Trophoblast cell (in vitro differentiated cells and primary cell): ENCODE measurements around the gene AQP12B.

ENCODE experiments used
- DNase-seq, 2 donors: peaks; one replicate each; pipeline ENCODE4 v3.0.0-alpha.2; 2016
- H2AFZ ChIP-seq: 2 replicates; pipeline ENCODE4 v1.6.1; 2013; ENCODE audit warnings: low read length, moderate library complexity, mild to moderate bottlenecking; ENCODE audit not compliant: insufficient read depth, poor library complexity
- H2AK5ac ChIP-seq: 2 replicates; pipeline ENCODE4 v1.6.1; 2013; ENCODE audit warnings: mild to moderate bottlenecking, low read length
- H2BK120ac ChIP-seq: 2 replicates; pipeline ENCODE4 v1.6.1; 2013; ENCODE audit warnings: low read length, mild to moderate bottlenecking, moderate library complexity; ENCODE audit not compliant: insufficient read depth, poor library complexity
- H2BK12ac ChIP-seq: 2 replicates; pipeline ENCODE4 v1.6.1; 2013; ENCODE audit warnings: mild to moderate bottlenecking, low read length, moderate library complexity
- H2BK5ac ChIP-seq: 2 replicates; pipeline ENCODE4 v1.6.1; 2013; ENCODE audit warnings: low read length, low read depth, moderate library complexity, mild to moderate bottlenecking; ENCODE audit not compliant: poor library complexity
- H3K14ac ChIP-seq: 2 replicates; pipeline ENCODE4 v1.6.1; 2013; ENCODE audit warnings: mild to moderate bottlenecking, low read length
- H3K18ac ChIP-seq: 2 replicates; pipeline ENCODE4 v1.6.1; 2013; ENCODE audit warnings: mild to moderate bottlenecking, low read length
- H3K23ac ChIP-seq: 2 replicates; pipeline ENCODE4 v1.6.1; 2013; ENCODE audit warnings: low read length
- H3K27ac ChIP-seq: 2 replicates; pipeline ENCODE4 v1.5.1; 2013; ENCODE audit warnings: low read depth, mild to moderate bottlenecking, inconsistent platforms, low read length, moderate library complexity
- H3K27me3 ChIP-seq: 2 replicates; pipeline ENCODE4 v1.6.1; 2013; ENCODE audit warnings: inconsistent platforms, mild to moderate bottlenecking, low read length, moderate library complexity; ENCODE audit not compliant: insufficient read depth
- H3K36me3 ChIP-seq, 2 experiments: 1 replicate in 1 of 2; 2 replicates in 1 of 2; pipeline ENCODE4 v1.6.1; 2013; ENCODE audit warnings: low read length in 2 of 2, mild to moderate bottlenecking in 2 of 2, moderate library complexity in 1 of 2; ENCODE audit not compliant: insufficient read depth in 2 of 2, control insufficient read depth in 1 of 2
- H3K4ac ChIP-seq: 2 replicates; pipeline ENCODE4 v1.6.1; 2013; ENCODE audit warnings: low read depth, mild to moderate bottlenecking, low read length, moderate library complexity
- H3K4me1 ChIP-seq, 2 experiments: 1 replicate in 1 of 2; 2 replicates in 1 of 2; pipeline ENCODE4 v1.6.1; 2013; ENCODE audit warnings: low read length in 2 of 2, mild to moderate bottlenecking in 2 of 2, moderate library complexity in 1 of 2; ENCODE audit not compliant: insufficient read depth in 2 of 2, control insufficient read depth in 1 of 2
- H3K4me2 ChIP-seq: 2 replicates; pipeline ENCODE4 v1.6.1; 2013; ENCODE audit warnings: inconsistent platforms, mild to moderate bottlenecking, low read length, moderate library complexity
- H3K4me3 ChIP-seq: 2 replicates; pipeline ENCODE4 v1.5.1; 2013; ENCODE audit warnings: mild to moderate bottlenecking, low read depth, low read length, inconsistent platforms
- H3K79me1 ChIP-seq: one replicate; pipeline ENCODE4 v1.6.1; 2013; ENCODE audit warnings: low read length
- H3K79me2 ChIP-seq: 2 replicates; pipeline ENCODE4 v1.6.1; 2013; ENCODE audit warnings: low read length, mild to moderate bottlenecking; ENCODE audit not compliant: control insufficient read depth, insufficient read depth, poor library complexity
- H3K9ac ChIP-seq: 2 replicates; pipeline ENCODE4 v1.6.1; 2013; ENCODE audit warnings: mild to moderate bottlenecking, low read length
- H3K9me3 ChIP-seq: 2 replicates; pipeline ENCODE4 v1.6.1; 2013; ENCODE audit warnings: low read depth, mild to moderate bottlenecking, control low read depth, inconsistent platforms, low read length; ENCODE audit not compliant: insufficient read depth
- H4K12ac ChIP-seq: 2 replicates; pipeline ENCODE4 v1.6.1; 2013; ENCODE audit warnings: low read depth, mild to moderate bottlenecking, low read length, moderate library complexity
- H4K8ac ChIP-seq: 2 replicates; pipeline ENCODE4 v1.6.1; 2013; ENCODE audit warnings: low read depth, mild to moderate bottlenecking, low read length, moderate library complexity
- H4K91ac ChIP-seq: one replicate; pipeline ENCODE4 v1.6.1; 2013; ENCODE audit warnings: low read depth, mild to moderate bottlenecking, low read length, moderate library complexity
- WGBS: extraction: QIAGEN DNeasy Blood & Tissue Kit; methylation state at CpG from one replicate; pipeline ENCODE4 v1.1.7; 2013; ENCODE audit warnings: missing lambda C conversion rate; ENCODE audit not compliant: insufficient read length, insufficient coverage; ENCODE audit errors: extremely low coverage; 5-methylcytosine and 5-hydroxymethylcytosine counted together

Gene AQP12B

GRCh38 chr2:240648650-240649275 lies 33.9 kb downstream of the AQP12B start:
- Histone ChIP-seq H3K4me1 (no peaks in the 10 kb centered on the region), H3K27me3 (no peaks in the 10 kb centered on the region), H3K4me3 (no peak overlapping the region), H3K36me3 (no peaks in the 10 kb centered on the region), H3K18ac (no peak overlapping the region), H4K91ac (no peak overlapping the region), H2BK5ac (no peak overlapping the region), H3K23ac (no peak overlapping the region), H2BK120ac (no peak overlapping the region), H3K9ac (no peak overlapping the region), H3K14ac (no peak overlapping the region), H3K4ac (no peak overlapping the region), H4K12ac (no peak overlapping the region), H3K27ac (no peak overlapping the region), H2AK5ac (no peak overlapping the region), H3K79me1 (no peaks in the 10 kb centered on the region), H3K79me2 (no peaks in the 10 kb centered on the region), H3K4me2 (no peak overlapping the region), H2BK12ac (no peak overlapping the region), H4K8ac (no peak overlapping the region), H3K9me3 (peaks cover 6% of the 10 kb centered on the region), H2AFZ (no peak overlapping the region)
- DNase-seq = no peak
- no CpG with 5 or more reads among the region's 19 CpGs for WGBS

DNA sequence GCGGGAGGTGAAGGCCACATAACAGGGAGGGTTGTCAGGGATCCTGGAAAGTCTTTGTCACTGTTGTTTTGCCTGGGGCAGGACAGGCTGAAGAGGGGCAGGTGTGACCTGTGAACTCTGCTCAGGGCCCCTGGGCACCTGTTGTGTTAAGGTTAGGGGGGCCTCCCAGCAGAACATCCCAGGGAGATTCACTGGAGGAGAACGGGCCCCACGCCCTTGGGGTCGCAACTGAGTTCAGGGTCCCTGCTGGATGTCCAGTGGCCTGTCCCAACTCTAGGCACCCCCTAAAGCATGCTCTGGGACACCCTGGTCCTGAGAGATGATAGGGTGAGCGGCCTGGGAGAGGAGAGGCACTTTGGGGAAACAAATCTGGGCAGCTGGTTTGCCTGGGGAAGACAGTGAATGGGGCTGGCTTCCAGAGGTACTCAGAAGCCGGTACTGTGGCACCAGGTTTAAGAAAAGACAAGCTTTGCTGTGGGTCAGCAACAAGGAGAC lies 34.5 kb downstream of the AQP12B start:
- no peak overlapping the region for H4K8ac ChIP-seq
- no peak overlapping the region for H3K27ac ChIP-seq
- H3K4me1 ChIP-seq = no peaks in the 10 kb centered on the region
- no peak overlapping the region for H3K9ac ChIP-seq
- no peak overlapping the region for H4K12ac ChIP-seq
- DNase-seq = no peak
- no peak overlapping the region for H3K4me3 ChIP-seq
- no peak overlapping the region for H3K4me2 ChIP-seq
- no peak overlapping the region for H3K18ac ChIP-seq
- H3K79me2 ChIP-seq = no peaks in the 10 kb centered on the region
- H3K23ac ChIP-seq = no peak overlapping the region
- no peak overlapping the region for H2BK12ac ChIP-seq
- no CpG with 5 or more reads among the region's 6 CpGs for WGBS
- H3K9me3 ChIP-seq = peaks cover 6% of the 10 kb centered on the region
- no peak overlapping the region for H4K91ac ChIP-seq
- H2BK120ac ChIP-seq = no peak overlapping the region
- H2AFZ ChIP-seq = no peak overlapping the region
- no peaks in the 10 kb centered on the region for H3K27me3 ChIP-seq
- H3K36me3 ChIP-seq = no peaks in the 10 kb centered on the region
- no peak overlapping the region for H3K4ac ChIP-seq
- H3K79me1 ChIP-seq = no peaks in the 10 kb centered on the region
- no peak overlapping the region for H2BK5ac ChIP-seq
- H3K14ac ChIP-seq = no peak overlapping the region
- H2AK5ac ChIP-seq = no peak overlapping the region

DNA sequence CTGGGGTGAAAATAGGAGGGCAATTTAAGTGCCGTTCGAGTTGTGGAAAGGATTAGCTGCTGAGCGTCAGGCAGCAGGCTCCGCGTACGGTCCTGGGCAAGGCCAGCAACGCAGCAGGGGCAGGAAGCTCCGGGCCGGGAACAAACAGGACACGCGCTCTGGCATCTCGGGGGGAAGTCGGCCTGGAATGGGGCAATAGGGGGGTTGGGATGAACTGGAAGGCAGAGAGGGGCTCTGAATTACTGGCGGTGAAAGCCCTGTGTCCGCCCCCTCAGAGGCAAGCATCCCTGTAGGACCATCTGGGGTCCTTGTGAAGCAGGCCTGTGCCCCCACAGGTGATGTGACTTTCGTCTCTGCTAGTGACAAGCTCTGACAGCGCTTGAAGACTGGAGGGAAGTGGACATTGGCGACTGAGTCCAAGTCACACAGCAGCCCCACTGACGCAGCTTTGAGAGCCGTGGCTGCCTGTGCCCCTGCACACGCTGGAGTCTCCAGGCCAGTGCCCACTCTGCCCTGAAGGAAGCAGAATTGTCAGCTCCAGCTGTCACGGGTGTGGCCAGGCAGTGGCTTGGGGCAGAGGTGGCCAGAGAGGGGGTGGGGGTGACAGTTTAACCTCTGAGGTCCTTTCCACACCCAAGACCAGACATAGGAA lies 35.1 kb downstream of the AQP12B start:
- Histone ChIP-seq H3K14ac (no peak overlapping the region), H2AK5ac (no peak overlapping the region), H3K4ac (no peak overlapping the region), H3K36me3 (no peaks in the 10 kb centered on the region), H3K79me2 (no peaks in the 10 kb centered on the region), H3K9me3 (peaks cover 6% of the 10 kb centered on the region), H3K18ac (no peak overlapping the region), H3K4me2 (no peak overlapping the region), H3K27me3 (no peaks in the 10 kb centered on the region), H3K27ac (no peak overlapping the region), H2AFZ (no peak overlapping the region), H4K12ac (no peak overlapping the region), H2BK5ac (no peak overlapping the region), H3K4me3 (no peak overlapping the region), H3K9ac (no peak overlapping the region), H3K4me1 (no peaks in the 10 kb centered on the region), H4K91ac (no peak overlapping the region), H2BK12ac (no peak overlapping the region), H3K23ac (no peak overlapping the region), H4K8ac (no peak overlapping the region), H3K79me1 (no peaks in the 10 kb centered on the region), H2BK120ac (no peak overlapping the region)
- DNase-seq = no peak
- no CpG with 5 or more reads among the region's 22 CpGs for WGBS

DNA sequence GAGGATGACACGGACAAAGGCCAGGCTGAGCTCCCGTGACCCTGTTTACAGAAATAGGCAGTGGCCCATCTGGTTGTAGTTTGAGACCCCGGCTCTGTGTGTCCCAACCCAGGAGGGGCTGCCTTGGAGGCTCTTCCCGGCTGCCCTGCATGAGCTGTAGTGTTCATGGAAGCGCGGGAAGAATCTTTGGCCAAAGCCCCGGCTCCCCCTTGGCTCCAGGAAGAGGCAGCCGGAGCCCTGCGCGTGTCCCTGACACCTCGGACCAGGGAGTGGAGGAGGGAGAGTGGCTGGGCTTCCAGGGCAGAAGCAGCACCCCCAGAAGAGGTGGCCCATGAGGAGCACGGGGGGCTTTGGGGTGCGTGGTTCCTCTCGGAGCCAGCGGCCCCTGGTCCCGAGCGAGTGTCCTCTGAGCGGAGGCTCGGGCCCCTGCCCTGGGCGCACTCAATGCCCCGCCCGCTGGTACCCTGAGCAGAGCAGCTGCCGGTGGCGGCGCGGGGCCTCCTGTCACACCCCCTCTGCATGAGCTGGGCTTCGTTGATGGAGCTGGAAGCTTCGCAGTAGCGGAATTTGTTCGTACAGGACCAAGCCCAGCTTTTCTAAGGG lies 35.7 kb downstream of the AQP12B start:
- H2BK120ac ChIP-seq = no peak overlapping the region

More for the DNA sequence above, 35.7 kb downstream of the AQP12B start:
- Histone ChIP-seq H3K14ac (no peak overlapping the region), H2BK12ac (no peak overlapping the region), H2AK5ac (no peak overlapping the region), H3K9ac (no peak overlapping the region), H3K4me2 (no peak overlapping the region), H3K4ac (no peak overlapping the region), H3K27ac (no peak overlapping the region), H3K23ac (no peak overlapping the region), H3K36me3 (no peaks in the 10 kb centered on the region), H3K79me1 (no peaks in the 10 kb centered on the region), H2BK5ac (no peak overlapping the region), H3K27me3 (no peaks in the 10 kb centered on the region), H4K91ac (no peak overlapping the region), H3K18ac (no peak overlapping the region), H4K8ac (no peak overlapping the region), H3K4me1 (no peaks in the 10 kb centered on the region), H2AFZ (no peak overlapping the region), H3K79me2 (no peaks in the 10 kb centered on the region), H3K9me3 (peaks cover 6% of the 10 kb centered on the region), H3K4me3 (no peak overlapping the region), H4K12ac (no peak overlapping the region)
- WGBS = no CpG with 5 or more reads among the region's 30 CpGs
- DNase-seq = no peak
